Measurements from ENCODE around the gene TUBGCP2. TPM values are rescaled to one million over a fixed set of nuclear protein-coding genes. Genes with fewer than 3 reads are reported as not detected.

TUBGCP2 gene
- total and polyA plus RNA-seq, 9 of the 15 experiments (the other 6 are each of a cell fraction or from before 2014, with no cell fraction given) = 4.3 to 56.6 (median 28.4) TPM

DNA sequence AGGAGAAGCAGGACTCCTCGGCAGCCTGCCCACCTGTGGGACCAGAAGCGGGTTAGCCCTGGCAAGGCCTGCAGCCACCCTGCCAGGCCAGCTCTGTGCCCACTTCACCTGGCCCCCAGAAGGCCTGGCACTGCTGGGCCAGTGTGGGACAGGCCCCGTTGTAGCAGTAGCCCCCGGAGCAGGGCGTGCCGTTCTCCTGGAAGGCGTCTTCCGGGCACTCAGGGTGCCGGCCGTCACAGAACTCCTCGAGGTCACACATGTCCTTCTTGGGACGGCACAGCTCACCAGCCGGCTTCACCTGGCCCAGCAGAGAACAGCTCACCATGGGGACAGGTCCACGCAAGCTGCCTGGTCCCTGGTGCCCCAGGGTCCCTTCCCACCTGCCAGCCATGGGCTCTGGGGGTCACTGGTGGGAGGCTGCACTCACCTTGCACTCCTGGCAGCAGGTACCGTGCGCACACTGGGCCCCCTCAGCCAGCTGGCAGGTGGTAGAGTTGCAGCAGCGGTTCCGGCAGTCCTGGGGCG lies 37.8 kb downstream of the TUBGCP2 start:
- Histone ChIP-seq H3K9me1 (ENCODE audit: control insufficient read depth, insufficient read depth, low read length) (no peaks in the 10 kb centered on the region), H3K9me3 (replicated peaks; ENCODE audit: control insufficient read depth, insufficient read depth, low read depth, low read length) (no peaks in the 10 kb centered on the region), H3K4me2 (ENCODE audit: insufficient read depth, low read length) (no peak overlapping the region), H3K27me3 (ENCODE audit: control insufficient read depth in 2 of 2, insufficient read depth in 2 of 2, low read length in 2 of 2) (no peaks in the 10 kb centered on the region), H4K20me1 (replicated peaks; ENCODE audit: control insufficient read depth, insufficient read depth, low read length) (no peaks in the 10 kb centered on the region), H3K79me2 (ENCODE audit: control insufficient read depth, insufficient read depth, low read length) (no peaks in the 10 kb centered on the region), H3K4me3 (no peak overlapping the region), H3K27ac (ENCODE audit: extremely low read depth, low read depth, low read length) (no peak overlapping the region), H3K36me3 (ENCODE audit: control insufficient read depth, insufficient read depth, low read length) (no peaks in the 10 kb centered on the region), H2AFZ (ENCODE audit: low read depth, low read length) (no peak overlapping the region), H3K4me1 (replicated peaks in 1 of 2; ENCODE audit: control insufficient read depth in 2 of 2, insufficient read depth in 2 of 2, low read length in 2 of 2) (peaks cover 8 to 92% of the 10 kb centered on the region in 2 experiments), H3K9ac (ENCODE audit: insufficient read depth in 1 of 2, low read depth in 2 of 2, low read length in 2 of 2) (no peak overlapping the region)
- TF ChIP-seq PHF20 (IDR thresholded peaks at IDR 0.05; ENCODE audit: partially characterized antibody) (no peak), DPF2 (IDR thresholded peaks at IDR 0.05) (no peak), ZNF586 (CRISPR knock-in tag; conservative IDR thresholded peaks at IDR 0.05) (no peak), COPS2 (conservative IDR thresholded peaks at IDR 0.05) (no peak), ZC3H8 (IDR thresholded peaks at IDR 0.05) (no peak), TAL1 (IDR thresholded peaks at IDR 0.05) (no peak), ZNF280B (CRISPR knock-in tag; IDR thresholded peaks at IDR 0.05) (no peak), TCFL5 (CRISPR knock-in tag; conservative IDR thresholded peaks at IDR 0.05) (no peak), SFPQ (IDR thresholded peaks at IDR 0.05; ENCODE audit: low read depth, low read length) (no peak), SREBF1 (IDR thresholded peaks at IDR 0.05; ENCODE audit: borderline replicate concordance, low read depth, low read length) (no peak), JUN (IDR thresholded peaks at IDR 0.05; ENCODE audit: borderline replicate concordance, low read depth, low read length) (no peak), JUN (CRISPR knock-in tag; IDR thresholded peaks at IDR 0.05; ENCODE audit: borderline replicate concordance) (no peak), HBP1 (CRISPR knock-in tag; IDR thresholded peaks at IDR 0.05) (no peak)
- intact Hi-C loops (cut with micrococcal nuclease) (no loop called here), in situ Hi-C loops (cut with MboI) (no loop called here)
- BruUV-seq (replicated peaks) = no TSS peak
- ATAC-seq = no peak
- CTCF ChIA-PET (ENCODE audit: low intra/inter-chr PET ratio) = no interaction called here
- DNase-seq (ENCODE audit: extremely low read depth in 1 of 4, low spot score in 3 of 4) = no peak
- POLR2A ChIA-PET = interaction anchor here (1.3 kb wide), 1 partner anchor 8 kb away, joined by 4 read pairs; no protein-coding TSS in a partner anchor
- no peak for FAIRE-seq
- 100% methylated on average over 4 of the region's 19 CpGs for WGBS (ENCODE audit: insufficient coverage, low coverage, missing lambda C conversion rate)
